IPS DF 6.9 (cell line): ENCODE measurements around the gene PLD1.

ENCODE experiments used
- DNase-seq: peaks from one replicate; pipeline ENCODE4 v3.0.0-alpha.2; 2013; ENCODE audit warnings: low read depth, low spot score
- H3K27ac ChIP-seq: one replicate; pipeline ENCODE4 v1.5.1; 2013; ENCODE audit warnings: low read length, control low read depth
- H3K27me3 ChIP-seq: 2 replicates; pipeline ENCODE4 v1.6.1; 2013; ENCODE audit warnings: mild to moderate bottlenecking, low read length; ENCODE audit not compliant: control insufficient read depth, insufficient read depth
- H3K36me3 ChIP-seq: 2 replicates; pipeline ENCODE4 v1.6.1; 2013; ENCODE audit warnings: low read length; ENCODE audit not compliant: control insufficient read depth, insufficient read depth
- H3K4me1 ChIP-seq: 2 replicates; pipeline ENCODE4 v1.6.1; 2013; ENCODE audit warnings: low read length; ENCODE audit not compliant: control insufficient read depth, insufficient read depth
- H3K4me3 ChIP-seq: 2 replicates; pipeline ENCODE4 v1.5.1; 2013; ENCODE audit warnings: mild to moderate bottlenecking, low read length
- H3K9me3 ChIP-seq: 2 replicates; pipeline ENCODE4 v1.6.1; 2013; ENCODE audit warnings: low read length, inconsistent platforms; ENCODE audit not compliant: control insufficient read depth, insufficient read depth
- WGBS: extraction: QIAGEN DNeasy Blood & Tissue Kit; methylation state at CpG from one replicate; pipeline ENCODE4 v1.1.7; 2013; ENCODE audit warnings: mixed read lengths, missing lambda C conversion rate; ENCODE audit not compliant: insufficient read length, insufficient coverage; 5-methylcytosine and 5-hydroxymethylcytosine counted together

The PLD1 gene

DNA sequence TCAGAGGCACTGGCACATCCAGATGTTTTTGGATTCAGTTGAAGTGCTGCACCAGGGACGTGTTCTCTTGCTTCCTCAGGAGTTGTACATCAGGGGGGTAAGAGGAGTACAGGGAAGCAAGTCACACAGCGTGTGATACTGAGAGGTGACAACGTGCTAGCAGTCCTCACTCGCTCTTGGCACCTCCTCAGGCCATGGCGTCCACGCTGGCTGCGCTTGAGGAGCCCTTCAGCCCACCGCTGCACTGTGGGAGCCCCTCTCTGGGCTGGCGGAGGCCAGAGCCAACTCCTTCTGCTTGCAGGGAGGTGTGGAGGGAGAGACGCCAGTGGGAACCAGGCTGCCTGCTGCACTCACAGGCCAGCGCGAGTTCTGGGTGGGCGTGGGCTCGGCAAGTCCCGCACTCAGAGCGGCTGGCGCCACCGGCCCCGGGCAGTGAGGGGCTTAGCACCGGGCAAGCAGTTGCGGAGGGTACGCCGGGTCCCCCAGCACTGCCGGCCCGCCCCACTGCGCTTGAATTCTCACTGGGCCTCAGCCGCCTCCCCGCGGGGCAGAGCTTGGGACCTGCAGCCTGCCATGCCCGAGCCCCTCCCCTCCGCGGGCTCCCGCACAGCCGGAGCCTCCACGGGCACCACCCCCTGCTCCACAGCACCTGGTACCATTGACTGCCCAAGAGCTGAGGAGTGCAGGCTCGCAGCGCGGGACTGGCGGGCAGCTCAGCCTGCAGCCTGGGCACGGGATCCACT, 64.5 kb downstream of the PLD1 start:
- WGBS: no CpG with 5 or more reads among the region's 40 CpGs
- H3K27me3 ChIP-seq: no peaks in the 10 kb centered on the region
- no peak for DNase-seq
- H3K36me3 ChIP-seq: no peaks in the 10 kb centered on the region
- H3K4me3 ChIP-seq: no peak overlapping the region
- H3K9me3 ChIP-seq: 0 out of 2 replicates have a peak, but pooled peaks cover 1% of the 10 kb centered on the region
- H3K4me1 ChIP-seq: no peaks in the 10 kb centered on the region
- H3K27ac ChIP-seq: no peak overlapping the region

DNA sequence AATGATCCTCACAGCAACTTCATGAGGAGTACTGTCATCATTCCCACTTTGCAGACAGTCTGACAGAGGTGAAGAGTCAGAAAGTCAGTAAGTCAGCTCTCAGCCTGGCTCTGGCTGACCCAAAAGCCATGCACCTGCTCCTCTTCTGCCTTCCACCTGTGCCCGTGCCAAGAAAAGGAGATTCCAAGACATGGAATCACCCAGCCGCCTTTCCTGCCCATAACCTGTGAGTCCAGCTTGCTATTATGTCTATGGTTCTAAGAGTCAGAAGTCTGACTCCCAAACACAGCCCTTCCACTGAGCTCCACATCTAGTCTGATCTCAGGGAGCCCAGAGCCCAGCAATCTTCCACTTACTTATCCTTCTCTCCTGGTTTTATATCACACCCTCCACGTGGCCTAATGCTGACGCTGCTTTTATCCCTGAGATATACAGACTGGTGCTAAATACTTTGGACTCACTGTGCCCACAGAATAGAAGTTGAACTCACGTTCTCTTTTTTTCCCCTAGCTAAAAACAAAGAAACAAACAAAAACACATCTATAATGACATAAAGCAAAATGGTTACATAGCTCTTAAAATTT, 66.0 kb downstream of the PLD1 start:
- Histone ChIP-seq H3K27ac (no peak overlapping the region), H3K9me3 (0 out of 2 replicates have a peak, but pooled peaks cover 1% of the 10 kb centered on the region), H3K4me1 (no peaks in the 10 kb centered on the region), H3K36me3 (no peaks in the 10 kb centered on the region), H3K27me3 (no peaks in the 10 kb centered on the region), H3K4me3 (no peak overlapping the region)
- DNase-seq: no peak
- WGBS: no CpG with 5 or more reads among the region's 5 CpGs

DNA sequence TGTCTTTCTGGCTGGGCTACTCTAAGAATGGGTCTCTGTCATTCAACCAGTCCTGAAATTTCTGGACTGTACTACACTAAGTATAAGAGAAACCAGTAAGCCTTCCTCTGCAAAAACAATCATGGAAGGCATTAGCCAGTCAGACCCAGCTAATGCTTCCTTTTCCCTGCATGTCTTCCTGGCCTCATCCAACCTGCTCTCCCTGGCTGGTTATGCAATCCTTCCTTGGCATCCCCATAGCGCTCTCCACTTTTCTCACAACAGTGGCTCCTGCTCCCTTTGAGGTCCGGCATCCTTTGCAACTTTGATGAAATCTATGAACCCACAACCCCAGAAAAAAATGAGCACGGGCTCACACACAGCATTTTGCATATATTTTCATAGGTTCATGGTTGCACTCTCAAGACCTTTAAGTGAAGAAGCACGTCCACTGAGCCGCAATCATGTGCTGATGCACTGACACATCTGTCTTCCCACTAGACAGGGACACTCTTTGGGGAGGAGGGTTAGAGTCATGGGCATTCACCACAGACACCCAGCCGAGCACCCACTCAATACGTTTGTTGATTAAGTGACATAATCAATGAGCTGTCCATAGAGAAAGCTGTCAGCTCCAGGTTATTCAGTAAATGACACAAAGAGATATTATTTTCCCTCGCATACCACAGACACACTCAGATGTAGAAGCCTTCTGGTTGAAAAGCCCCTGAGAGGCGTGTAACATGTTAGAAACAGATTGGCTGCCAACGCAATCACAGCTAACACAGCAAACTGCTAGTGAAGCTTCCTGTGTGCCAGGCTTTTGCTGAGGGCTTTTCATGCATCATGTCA, 66.7 kb downstream of the PLD1 start:
- Histone ChIP-seq H3K27ac (no peak overlapping the region), H3K4me1 (no peaks in the 10 kb centered on the region), H3K9me3 (0 out of 2 replicates have a peak, but pooled peaks cover 1% of the 10 kb centered on the region), H3K27me3 (no peaks in the 10 kb centered on the region), H3K4me3 (no peak overlapping the region), H3K36me3 (no peaks in the 10 kb centered on the region)
- no CpG with 5 or more reads among the region's 10 CpGs for WGBS
- no peak for DNase-seq

DNA sequence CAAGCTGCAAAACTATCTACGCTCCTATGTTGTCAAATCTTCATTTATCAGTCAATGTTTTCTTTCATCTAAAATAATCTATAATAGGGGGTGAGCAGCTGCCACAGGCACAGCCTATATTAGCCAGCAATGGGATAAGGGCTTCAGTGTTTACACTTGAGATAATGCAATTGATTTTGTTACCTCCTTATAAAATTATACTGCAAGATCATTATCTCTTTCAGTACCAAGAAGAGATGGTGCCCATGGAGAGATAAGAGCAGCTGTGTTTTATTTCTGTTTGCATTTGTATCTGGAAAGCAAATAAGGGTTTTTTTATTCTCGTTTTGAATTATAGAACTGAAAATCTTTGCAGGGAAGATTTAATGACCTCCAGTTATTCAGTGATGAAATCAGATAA, 68.9 kb downstream of the PLD1 start:
- no peaks in the 10 kb centered on the region for H3K36me3 ChIP-seq
- no peak overlapping the region for H3K27ac ChIP-seq
- WGBS: no CpG with 5 or more reads among the region's 2 CpGs
- no peaks in the 10 kb centered on the region for H3K27me3 ChIP-seq
- DNase-seq: no peak
- no peak overlapping the region for H3K4me3 ChIP-seq
- H3K4me1 ChIP-seq: no peaks in the 10 kb centered on the region
- 0 out of 2 replicates have a peak, but pooled peaks cover 1% of the 10 kb centered on the region for H3K9me3 ChIP-seq

DNA sequence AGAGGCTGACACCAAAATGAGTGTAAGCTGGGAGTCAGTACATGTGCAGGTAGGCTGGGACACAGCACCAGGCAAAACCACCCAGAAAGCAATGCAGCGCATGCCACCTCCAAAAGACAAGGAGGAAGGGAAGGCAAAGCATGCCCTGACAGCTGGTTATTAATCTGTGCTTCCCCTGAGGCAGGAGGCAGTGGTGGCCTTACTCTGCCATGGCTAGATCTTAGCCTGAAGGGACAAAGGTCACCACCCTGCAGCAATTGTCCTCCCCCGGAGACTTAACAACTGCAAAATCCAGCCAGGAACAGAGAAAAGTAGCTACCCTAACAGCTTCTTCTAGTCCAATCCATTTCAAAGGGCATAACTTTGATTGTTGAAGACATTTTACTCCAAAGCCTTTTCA, 73.7 kb downstream of the PLD1 start:
- no peak overlapping the region for H3K4me3 ChIP-seq
- H3K36me3 ChIP-seq: no peaks in the 10 kb centered on the region
- H3K27me3 ChIP-seq: no peaks in the 10 kb centered on the region
- no peak overlapping the region for H3K27ac ChIP-seq
- 0 out of 2 replicates have a peak, but pooled peaks cover 2% of the 10 kb centered on the region for H3K4me1 ChIP-seq
- no CpG with 5 or more reads among the region's 2 CpGs for WGBS
- DNase-seq: no peak
- H3K9me3 ChIP-seq: no peaks in the 10 kb centered on the region

DNA sequence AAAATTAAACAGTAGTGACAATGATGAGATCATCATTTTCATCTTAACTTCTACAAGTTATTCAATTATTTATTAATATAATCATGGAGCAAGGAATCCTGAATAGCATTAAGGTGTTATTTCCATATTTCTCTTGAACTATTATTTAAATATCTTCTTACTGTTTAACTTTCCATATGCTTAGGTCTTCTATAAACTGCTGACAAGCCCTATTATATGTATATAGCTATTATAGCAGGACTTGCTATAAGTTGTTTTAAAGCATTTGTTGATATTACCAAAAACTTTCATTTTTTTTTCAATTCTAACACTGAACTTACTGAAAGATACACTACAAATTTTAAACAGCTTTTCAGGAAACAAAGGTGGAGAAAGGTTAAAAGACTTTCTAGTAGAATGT, 76.7 kb downstream of the PLD1 start:
- no peaks in the 10 kb centered on the region for H3K27me3 ChIP-seq
- H3K27ac ChIP-seq: no peak overlapping the region
- H3K4me3 ChIP-seq: no peak overlapping the region
- H3K36me3 ChIP-seq: no peaks in the 10 kb centered on the region
- no peak for DNase-seq
- no peaks in the 10 kb centered on the region for H3K9me3 ChIP-seq
- 0 out of 2 replicates have a peak, but pooled peaks cover 2% of the 10 kb centered on the region for H3K4me1 ChIP-seq

DNA sequence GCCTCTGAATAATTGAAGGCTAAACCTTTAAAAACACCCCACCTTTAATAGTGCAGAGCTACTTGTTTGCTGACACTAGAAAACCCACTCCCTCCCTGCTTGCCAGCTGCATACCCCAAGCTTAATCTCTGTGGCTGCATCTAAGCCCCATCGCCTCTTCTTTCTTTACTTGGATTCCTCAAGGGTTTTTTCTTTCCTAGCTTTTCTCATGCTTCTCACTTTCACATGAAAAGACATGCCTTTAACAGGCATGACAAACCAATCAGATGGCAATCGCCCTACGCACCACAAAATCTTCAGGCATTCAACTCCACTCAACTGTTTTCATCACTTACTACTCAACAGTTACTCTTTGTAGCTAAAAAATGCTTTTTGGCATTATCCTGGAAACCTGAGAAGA, 77.5 kb downstream of the PLD1 start:
- no peak overlapping the region for H3K4me3 ChIP-seq
- WGBS: no CpG with 5 or more reads among the region's 3 CpGs
- H3K9me3 ChIP-seq: no peaks in the 10 kb centered on the region
- DNase-seq: no peak
- H3K27me3 ChIP-seq: no peaks in the 10 kb centered on the region
- H3K36me3 ChIP-seq: no peaks in the 10 kb centered on the region
- H3K27ac ChIP-seq: no peak overlapping the region
- H3K4me1 ChIP-seq: 0 out of 2 replicates have a peak, but pooled peaks cover 2% of the 10 kb centered on the region

DNA sequence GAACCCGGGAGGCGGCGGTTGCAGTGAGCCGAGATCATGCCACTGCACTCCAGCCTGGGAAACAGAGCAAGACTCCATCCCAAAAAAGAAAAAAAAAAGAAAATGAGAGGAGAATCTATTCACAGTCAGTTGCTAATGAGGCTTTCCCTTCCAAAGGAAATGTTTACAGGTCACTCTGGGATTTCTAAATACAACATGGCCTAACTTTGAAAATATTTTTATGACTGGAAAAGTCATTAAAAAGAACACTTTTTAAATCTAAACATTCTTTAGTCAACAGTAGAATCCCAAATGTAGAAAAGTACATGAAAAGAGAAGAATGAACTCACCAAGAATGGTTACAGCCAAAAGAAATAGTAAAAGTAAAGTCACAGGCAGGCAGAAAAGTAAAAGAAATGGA, 78.6 kb downstream of the PLD1 start:
- no CpG with 5 or more reads among the region's 4 CpGs for WGBS
- Histone ChIP-seq H3K9me3 (no peaks in the 10 kb centered on the region), H3K27me3 (no peaks in the 10 kb centered on the region), H3K36me3 (no peaks in the 10 kb centered on the region), H3K27ac (no peak overlapping the region), H3K4me1 (peaks cover 4% of the 10 kb centered on the region; the same call in 1 of the 2 replicates), H3K4me3 (no peak overlapping the region)
- DNase-seq: no peak

DNA sequence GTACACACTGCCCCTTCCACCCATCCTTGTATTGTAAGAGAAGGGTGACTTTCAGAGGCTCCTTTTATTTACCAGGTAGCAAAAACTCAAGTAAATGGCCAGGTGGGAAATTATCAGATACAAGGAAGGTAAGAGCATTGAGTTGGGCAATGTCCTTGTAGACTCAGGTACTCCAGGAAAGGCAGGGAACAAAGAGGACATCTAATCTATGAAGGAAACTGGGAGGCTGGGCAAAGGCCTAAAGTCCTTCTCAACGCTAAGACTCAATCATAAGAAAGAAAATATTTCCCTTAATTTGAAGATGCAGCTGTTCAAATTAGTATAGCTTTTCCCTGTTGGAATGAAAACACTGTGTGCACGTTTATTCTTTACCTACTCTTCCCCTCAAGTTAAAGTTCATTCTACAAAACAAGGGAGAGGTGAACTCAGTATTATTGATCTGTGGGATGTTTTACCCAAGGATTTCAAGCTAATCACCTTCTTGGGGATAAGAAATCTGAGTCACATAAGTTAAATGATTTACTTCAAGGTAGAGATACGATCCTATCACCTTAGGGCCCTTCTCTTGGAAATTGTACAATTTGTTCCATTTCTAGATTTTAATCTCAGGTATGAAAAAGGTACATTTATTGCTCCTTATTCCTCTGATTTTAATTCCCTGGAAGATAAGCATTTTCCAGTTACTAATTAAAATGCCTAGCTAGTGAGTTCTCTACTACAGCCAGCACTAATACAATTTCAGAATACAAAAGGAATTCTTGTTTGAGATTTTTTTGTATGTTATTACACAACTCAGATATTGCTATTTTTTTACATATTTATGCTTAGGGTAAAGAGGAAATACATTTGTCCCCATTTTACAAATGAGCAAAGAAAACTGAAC, 80.6 kb downstream of the PLD1 start:
- WGBS: no CpG with 5 or more reads among the region's 3 CpGs
- no peaks in the 10 kb centered on the region for H3K36me3 ChIP-seq

DNA sequence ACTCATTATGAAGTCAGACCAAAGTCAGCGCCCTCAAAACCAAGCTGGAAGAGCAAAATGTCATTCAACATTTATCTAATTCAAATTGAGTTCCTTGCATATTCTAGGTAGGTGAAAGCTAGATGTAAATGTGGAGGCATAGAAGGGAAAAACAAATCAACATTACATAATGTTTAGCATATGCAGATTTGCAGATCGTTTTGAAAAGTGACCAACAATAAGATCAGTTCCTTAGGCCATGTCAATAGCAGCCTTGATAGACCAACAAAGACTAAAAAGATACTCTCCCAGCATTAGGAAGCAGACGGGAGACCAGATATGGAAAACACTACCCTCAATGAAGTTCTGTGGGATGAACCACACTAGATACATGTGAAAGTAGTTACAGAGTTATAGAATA, 83.0 kb downstream of the PLD1 start:
- Histone ChIP-seq H3K9me3 (no peaks in the 10 kb centered on the region), H3K4me1 (peaks cover 4% of the 10 kb centered on the region; the same call in 1 of the 2 replicates), H3K36me3 (no peaks in the 10 kb centered on the region), H3K4me3 (no peak overlapping the region), H3K27me3 (no peaks in the 10 kb centered on the region), H3K27ac (no peak overlapping the region)
- DNase-seq: no peak
- no CpG with 5 or more reads among the region's 3 CpGs for WGBS

More for the DNA sequence above, 80.6 kb downstream of the PLD1 start:
- no peaks in the 10 kb centered on the region for H3K9me3 ChIP-seq
- H3K4me1 ChIP-seq: peaks cover 4% of the 10 kb centered on the region; the same call in 1 of the 2 replicates
- no peak overlapping the region for H3K4me3 ChIP-seq
- H3K27me3 ChIP-seq: no peaks in the 10 kb centered on the region
- no peak for DNase-seq
- no peak overlapping the region for H3K27ac ChIP-seq
